Measurements from ENCODE around the gene IMMP2L.

IMMP2L gene

GRCh38 chr7:110645060-110645459, 917.2 kb downstream of the IMMP2L start:
- H3K4me3 ChIP-seq (ENCODE audit: low read depth, low read length), result no peak overlapping the region
- TF ChIP-seq CTCF (IDR thresholded peaks at IDR 0.05; ENCODE audit: borderline replicate concordance, insufficient read depth, low read depth, low read length), result no peak

GRCh38 chr7:110637252-110637651, 925.0 kb downstream of the IMMP2L start:
- no peak overlapping the region for H3K4me3 ChIP-seq (ENCODE audit: low read depth, low read length)
- no peak for TF ChIP-seq CTCF (IDR thresholded peaks at IDR 0.05; ENCODE audit: borderline replicate concordance, insufficient read depth, low read depth, low read length)

- no peak for TF ChIP-seq CTCF (IDR thresholded peaks at IDR 0.05; ENCODE audit: borderline replicate concordance, insufficient read depth, low read depth, low read length)
- no peak overlapping the region for H3K4me3 ChIP-seq (ENCODE audit: low read depth, low read length)
Measured at GRCh38 chr7:110633313-110633712, 929.0 kb downstream of the IMMP2L start.

GRCh38 chr7:110626414-110626813, 935.9 kb downstream of the IMMP2L start:
- TF ChIP-seq CTCF (IDR thresholded peaks at IDR 0.05; ENCODE audit: borderline replicate concordance, insufficient read depth, low read depth, low read length), result no peak
- no peak overlapping the region for H3K4me3 ChIP-seq (ENCODE audit: low read depth, low read length)

- no peak for TF ChIP-seq CTCF (IDR thresholded peaks at IDR 0.05; ENCODE audit: borderline replicate concordance, insufficient read depth, low read depth, low read length)
Measured at GRCh38 chr7:110625294-110625693, 937.0 kb downstream of the IMMP2L start.

GRCh38 chr7:110623436-110623835, 938.9 kb downstream of the IMMP2L start:
- no peak for TF ChIP-seq CTCF (IDR thresholded peaks at IDR 0.05; ENCODE audit: borderline replicate concordance, insufficient read depth, low read depth, low read length)
- no peak overlapping the region for H3K4me3 ChIP-seq (ENCODE audit: low read depth, low read length)

More at GRCh38 chr7:110625294-110625693, 937.0 kb downstream of the IMMP2L start:
- no peak overlapping the region for H3K4me3 ChIP-seq (ENCODE audit: low read depth, low read length)

GRCh38 chr7:110621289-110621688, 941.0 kb downstream of the IMMP2L start:
- TF ChIP-seq CTCF (IDR thresholded peaks at IDR 0.05; ENCODE audit: borderline replicate concordance, insufficient read depth, low read depth, low read length), result no peak
- no peak overlapping the region for H3K4me3 ChIP-seq (ENCODE audit: low read depth, low read length)

Data from GM12875 (cell line).